ENCODE results near the gene HDAC4.

HDAC4 gene

DNA sequence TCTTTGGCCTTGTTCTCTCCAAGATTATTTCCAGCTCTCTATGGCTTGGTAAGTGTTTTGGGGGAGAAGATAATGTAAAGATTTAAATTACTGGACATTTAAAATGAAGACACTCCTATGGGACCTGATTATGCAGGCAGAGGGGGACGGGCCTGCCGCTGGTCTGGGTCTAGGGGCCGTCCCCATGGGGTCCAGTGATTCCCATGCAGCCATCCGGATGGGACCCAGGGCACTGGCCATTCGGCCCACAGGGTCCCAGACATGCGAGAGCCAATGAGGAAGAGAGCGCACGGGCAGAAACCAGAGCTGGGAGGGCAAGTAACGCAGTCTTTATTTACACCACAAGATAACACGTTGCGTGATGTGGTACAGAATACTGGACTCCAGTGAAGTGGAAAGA is 353.0 kb downstream of the HDAC4 start:
- DNase-seq (ENCODE audit: low read depth), result no peak
- H3K4me3 ChIP-seq (ENCODE audit: low read length), result no peak overlapping the region
- TF ChIP-seq, protein P1, sequence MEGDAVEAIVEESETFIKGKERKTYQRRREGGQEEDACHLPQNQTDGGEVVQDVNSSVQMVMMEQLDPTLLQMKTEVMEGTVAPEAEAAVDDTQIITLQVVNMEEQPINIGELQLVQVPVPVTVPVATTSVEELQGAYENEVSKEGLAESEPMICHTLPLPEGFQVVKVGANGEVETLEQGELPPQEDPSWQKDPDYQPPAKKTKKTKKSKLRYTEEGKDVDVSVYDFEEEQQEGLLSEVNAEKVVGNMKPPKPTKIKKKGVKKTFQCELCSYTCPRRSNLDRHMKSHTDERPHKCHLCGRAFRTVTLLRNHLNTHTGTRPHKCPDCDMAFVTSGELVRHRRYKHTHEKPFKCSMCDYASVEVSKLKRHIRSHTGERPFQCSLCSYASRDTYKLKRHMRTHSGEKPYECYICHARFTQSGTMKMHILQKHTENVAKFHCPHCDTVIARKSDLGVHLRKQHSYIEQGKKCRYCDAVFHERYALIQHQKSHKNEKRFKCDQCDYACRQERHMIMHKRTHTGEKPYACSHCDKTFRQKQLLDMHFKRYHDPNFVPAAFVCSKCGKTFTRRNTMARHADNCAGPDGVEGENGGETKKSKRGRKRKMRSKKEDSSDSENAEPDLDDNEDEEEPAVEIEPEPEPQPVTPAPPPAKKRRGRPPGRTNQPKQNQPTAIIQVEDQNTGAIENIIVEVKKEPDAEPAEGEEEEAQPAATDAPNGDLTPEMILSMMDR (conservative IDR thresholded peaks at IDR 0.05; ENCODE audit: low read length), result no peak

DNA sequence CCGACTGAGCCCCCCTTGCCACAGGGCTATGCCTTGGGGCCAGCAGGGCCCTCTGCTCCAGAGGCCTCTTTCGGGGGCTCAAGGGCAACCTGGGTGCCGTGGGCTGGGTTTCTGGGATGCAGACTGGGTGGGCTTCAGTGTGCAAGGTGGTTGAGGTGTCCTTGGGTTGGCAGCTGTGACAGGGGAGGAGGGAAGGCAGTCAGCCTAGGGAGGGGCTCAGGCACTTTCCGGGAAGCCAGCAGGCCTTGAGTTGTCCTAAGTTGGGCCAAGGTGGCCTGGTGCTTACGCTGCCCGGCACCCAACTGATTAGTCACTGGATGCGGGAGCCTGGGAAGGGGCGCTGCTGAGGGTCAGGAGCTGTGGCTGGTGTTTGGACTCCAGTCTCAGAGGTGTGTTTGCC is 353.4 kb downstream of the HDAC4 start:
- no peak overlapping the region for H3K4me3 ChIP-seq (ENCODE audit: low read length)
- no peak for DNase-seq (ENCODE audit: low read depth)
- TF ChIP-seq, protein P1 (conservative IDR thresholded peaks at IDR 0.05; ENCODE audit: low read length), result no peak

DNA sequence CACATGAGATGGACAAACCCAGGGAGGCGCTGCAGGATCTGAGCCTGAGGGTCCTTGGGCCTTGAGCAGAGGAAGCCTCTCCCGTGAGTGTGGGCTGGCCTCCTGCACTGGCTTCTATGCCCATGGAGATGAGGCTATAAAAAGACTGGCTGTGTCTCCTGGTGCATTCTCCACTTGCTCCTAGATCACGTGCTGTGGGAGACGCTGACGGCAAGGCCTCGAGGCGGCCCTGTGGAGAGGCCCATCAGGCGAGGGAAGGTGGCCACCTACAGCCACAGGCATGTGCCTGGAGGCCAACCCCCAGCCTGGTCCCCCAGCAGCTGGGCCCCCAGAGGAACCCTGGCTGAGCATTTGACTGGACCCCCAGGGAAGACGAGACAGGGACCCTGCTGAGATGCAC is 354.0 kb downstream of the HDAC4 start:
- TF ChIP-seq, protein P1 (conservative IDR thresholded peaks at IDR 0.05; ENCODE audit: low read length), result no peak

DNA sequence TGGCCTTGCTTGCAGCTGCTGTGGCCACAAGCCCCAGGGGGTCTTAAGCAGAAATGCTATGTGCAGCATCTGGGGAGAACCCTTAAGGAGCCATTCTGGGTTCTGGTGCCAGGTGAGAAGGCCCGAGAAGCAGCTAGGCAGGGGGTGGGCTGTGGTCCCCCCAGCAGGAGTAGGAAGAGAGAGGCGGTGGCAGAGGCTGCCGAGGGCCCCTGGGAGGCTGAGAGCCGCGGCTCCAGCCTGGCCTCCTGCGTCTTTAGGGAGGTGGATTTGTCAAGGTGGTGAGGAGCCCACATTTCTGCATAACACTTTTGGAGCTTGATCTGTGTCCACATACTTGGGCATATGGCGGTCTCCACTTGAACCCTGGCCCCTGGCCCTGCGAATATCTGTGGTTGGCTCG is 356.5 kb downstream of the HDAC4 start:
- no peak overlapping the region for H3K4me3 ChIP-seq (ENCODE audit: low read length)
- no peak for DNase-seq (ENCODE audit: low read depth)
- TF ChIP-seq, protein P1 (conservative IDR thresholded peaks at IDR 0.05; ENCODE audit: low read length), result no peak

More for the DNA sequence above, 354.0 kb downstream of the HDAC4 start:
- DNase-seq (ENCODE audit: low read depth), result no peak
- H3K4me3 ChIP-seq (ENCODE audit: low read length), result no peak overlapping the region

DNA sequence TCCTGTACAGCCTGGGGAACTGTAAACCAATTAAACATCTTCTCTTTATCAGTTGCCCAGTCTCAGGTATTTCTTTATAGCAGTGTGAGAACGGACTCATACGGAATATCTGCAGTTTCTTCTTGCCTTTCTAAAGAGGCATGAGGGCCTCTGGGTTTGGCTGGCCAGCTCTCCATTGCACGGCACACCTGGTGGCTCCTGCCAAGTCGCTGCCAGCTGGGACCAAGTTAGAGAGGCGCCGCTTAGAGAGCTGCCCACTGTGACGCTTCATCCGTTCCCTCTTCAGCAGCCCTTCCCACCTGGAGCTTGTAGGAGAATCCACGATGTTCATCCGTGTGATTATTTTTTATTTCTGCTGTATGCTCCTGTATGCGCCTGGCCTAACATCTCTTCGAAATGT is 357.5 kb downstream of the HDAC4 start:
- TF ChIP-seq, protein P1 (conservative IDR thresholded peaks at IDR 0.05; ENCODE audit: low read length), result no peak
- no peak for DNase-seq (ENCODE audit: low read depth)
- H3K4me3 ChIP-seq (ENCODE audit: low read length), result no peak overlapping the region

DNA sequence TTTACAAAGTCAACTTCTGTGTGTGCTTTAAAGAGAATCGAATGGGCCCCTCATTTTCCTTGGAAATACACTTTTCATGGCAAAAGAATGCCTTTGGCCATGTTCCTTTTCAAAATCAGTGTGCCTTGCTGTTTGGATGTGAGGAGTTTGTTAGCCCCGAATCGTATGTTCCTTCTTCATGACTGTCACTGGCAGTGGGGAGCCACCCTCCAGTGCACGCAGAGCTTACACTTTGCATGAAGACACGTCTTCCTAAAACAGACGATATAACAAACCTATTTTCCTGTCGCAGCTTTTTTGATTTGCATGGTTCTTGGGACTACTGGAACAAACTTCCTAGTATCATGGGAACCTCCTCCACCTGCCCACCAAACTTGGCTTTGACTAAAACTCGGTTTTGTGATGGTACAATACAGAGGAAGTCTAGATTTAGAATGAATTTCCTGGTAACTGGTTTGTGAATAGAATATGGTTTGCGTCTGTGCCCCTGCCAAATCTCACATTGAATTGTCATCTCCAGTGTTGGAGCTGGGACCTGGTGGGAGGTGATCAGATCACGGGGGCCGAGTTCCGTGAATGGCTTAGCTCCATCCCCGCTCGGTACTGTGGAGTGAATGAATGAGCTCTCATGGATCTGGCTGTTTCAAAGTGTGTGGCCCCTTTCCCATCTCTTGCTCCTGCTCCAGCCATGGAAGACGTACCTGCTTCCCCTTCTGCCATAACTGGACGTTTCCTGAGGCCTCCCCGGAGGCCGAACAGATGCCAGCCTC is 358.1 kb downstream of the HDAC4 start:
- H3K4me3 ChIP-seq (ENCODE audit: low read length), result no peak overlapping the region
- DNase-seq (ENCODE audit: low read depth), result no peak
- TF ChIP-seq, protein P1 (conservative IDR thresholded peaks at IDR 0.05; ENCODE audit: low read length), result no peak

DNA sequence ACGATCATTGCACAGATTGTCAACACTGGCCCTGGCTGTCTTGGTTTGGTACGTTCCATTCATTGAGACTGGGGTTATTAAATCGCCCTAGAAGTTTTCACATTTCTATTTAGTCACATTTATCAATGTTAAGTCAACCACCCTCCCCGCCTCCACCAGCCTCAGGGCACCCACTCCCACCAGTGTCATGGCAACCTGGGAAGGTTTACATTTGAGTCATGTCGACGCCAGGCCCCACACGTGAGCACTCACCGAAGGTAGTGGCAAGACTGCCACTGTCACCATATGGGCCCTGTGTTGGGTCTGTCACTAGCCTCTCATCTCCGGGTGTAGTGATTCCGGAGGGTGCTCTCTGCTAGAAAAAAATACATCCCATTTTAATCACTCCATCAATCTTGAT is 358.8 kb downstream of the HDAC4 start:
- no peak for DNase-seq (ENCODE audit: low read depth)
- no peak overlapping the region for H3K4me3 ChIP-seq (ENCODE audit: low read length)
- TF ChIP-seq, protein P1 (conservative IDR thresholded peaks at IDR 0.05; ENCODE audit: low read length), result no peak
